ENCODE results near the gene OPN1SW. TPM values are rescaled to one million over a fixed set of nuclear protein-coding genes. Genes with fewer than 3 reads are reported as not detected.

OPN1SW gene
- total and polyA plus RNA-seq, 9 of the 15 experiments (the other 6 are each of a cell fraction or from before 2014, with no cell fraction given) = 0.84 to 1.0 TPM; not detected in 7

DNA sequence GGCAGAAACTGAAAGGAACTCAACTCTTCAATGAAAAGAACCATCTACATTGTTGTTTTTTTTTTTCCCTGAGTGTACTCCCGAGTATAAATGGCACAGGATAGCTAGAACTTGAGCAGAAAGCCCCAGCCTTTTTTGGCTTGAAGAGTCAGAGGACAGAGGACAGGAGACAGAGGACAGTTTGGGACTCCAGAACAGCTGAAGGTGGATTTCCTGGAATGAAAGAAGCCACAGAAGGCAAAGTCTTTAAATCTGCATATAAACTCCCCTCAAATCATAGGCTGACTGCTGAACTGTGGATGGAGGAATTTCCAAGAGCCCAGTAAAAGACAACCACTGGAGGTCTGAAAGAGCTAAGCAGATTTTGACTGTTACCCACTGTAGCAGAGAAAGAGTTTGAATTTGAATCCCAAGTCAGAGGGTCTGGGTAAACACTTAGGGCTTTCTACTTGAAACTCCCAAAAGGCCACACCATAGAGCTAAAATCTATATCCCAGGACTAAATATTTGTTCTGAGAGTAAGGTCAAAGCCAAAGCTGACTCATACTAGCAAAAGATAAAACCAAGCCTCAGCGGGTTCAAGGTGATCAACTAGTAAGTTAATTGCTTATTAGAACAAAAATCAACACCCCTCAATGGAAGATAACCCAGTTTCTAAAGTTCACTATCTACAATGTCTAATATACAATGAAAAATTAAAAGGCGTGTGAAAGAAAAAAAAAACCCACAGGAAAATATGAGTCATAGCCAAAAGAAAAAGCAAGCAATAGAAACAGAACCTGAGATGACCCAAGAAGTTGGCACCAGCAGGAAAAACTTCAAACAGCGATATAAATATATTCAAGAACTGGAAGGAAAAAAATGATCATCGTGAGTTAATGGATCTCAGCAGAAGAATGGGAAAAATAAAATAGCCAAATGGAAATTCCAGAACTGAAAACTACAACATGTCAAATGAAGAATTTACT lies 1.8 kb upstream of the OPN1SW start (continued):
- TF ChIP-seq GTF3C2 (IDR thresholded peaks at IDR 0.05; ENCODE audit: borderline replicate concordance, extremely low read depth, insufficient read length) = no peak
- TF ChIP-seq, protein P1, sequence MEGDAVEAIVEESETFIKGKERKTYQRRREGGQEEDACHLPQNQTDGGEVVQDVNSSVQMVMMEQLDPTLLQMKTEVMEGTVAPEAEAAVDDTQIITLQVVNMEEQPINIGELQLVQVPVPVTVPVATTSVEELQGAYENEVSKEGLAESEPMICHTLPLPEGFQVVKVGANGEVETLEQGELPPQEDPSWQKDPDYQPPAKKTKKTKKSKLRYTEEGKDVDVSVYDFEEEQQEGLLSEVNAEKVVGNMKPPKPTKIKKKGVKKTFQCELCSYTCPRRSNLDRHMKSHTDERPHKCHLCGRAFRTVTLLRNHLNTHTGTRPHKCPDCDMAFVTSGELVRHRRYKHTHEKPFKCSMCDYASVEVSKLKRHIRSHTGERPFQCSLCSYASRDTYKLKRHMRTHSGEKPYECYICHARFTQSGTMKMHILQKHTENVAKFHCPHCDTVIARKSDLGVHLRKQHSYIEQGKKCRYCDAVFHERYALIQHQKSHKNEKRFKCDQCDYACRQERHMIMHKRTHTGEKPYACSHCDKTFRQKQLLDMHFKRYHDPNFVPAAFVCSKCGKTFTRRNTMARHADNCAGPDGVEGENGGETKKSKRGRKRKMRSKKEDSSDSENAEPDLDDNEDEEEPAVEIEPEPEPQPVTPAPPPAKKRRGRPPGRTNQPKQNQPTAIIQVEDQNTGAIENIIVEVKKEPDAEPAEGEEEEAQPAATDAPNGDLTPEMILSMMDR (IDR thresholded peaks at IDR 0.05 in 2 of 3, conservative IDR thresholded peaks at IDR 0.05 in 1 of 3; ENCODE audit: insufficient read depth in 2 of 3, low read depth in 1 of 3, low read length in 3 of 3) = no peak
- no peak; a peak in 1 of 4 replicates for TF ChIP-seq SIN3A (IDR thresholded peaks at IDR 0.05; ENCODE audit: borderline replicate concordance in 2 of 2, control insufficient read depth in 1 of 2, low read depth in 2 of 2, low read length in 2 of 2)
- TF ChIP-seq, protein P2, sequence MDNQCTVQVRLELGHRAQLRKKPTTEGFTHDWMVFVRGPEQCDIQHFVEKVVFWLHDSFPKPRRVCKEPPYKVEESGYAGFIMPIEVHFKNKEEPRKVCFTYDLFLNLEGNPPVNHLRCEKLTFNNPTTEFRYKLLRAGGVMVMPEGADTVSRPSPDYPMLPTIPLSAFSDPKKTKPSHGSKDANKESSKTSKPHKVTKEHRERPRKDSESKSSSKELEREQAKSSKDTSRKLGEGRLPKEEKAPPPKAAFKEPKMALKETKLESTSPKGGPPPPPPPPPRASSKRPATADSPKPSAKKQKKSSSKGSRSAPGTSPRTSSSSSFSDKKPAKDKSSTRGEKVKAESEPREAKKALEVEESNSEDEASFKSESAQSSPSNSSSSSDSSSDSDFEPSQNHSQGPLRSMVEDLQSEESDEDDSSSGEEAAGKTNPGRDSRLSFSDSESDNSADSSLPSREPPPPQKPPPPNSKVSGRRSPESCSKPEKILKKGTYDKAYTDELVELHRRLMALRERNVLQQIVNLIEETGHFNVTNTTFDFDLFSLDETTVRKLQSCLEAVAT (IDR thresholded peaks at IDR 0.05) = peak; percentile 33 to 63; a peak in 3 of 4 replicates
- TF ChIP-seq SMARCC2 (IDR thresholded peaks at IDR 0.05; ENCODE audit: low read depth) = peak; percentile 71; the same call in 1 of the 2 replicates
- no peak for TF ChIP-seq RFX5 (IDR thresholded peaks at IDR 0.05; ENCODE audit: low read depth, low read length)
- TF ChIP-seq ZNF146 (CRISPR knock-in tag; IDR thresholded peaks at IDR 0.05; ENCODE audit: unreplicated experiment) = no peak
- TF ChIP-seq E2F8 (IDR thresholded peaks at IDR 0.05; ENCODE audit: low read depth, partially characterized antibody) = peak; percentile 48
- TF ChIP-seq ZNF239 (CRISPR knock-in tag; IDR thresholded peaks at IDR 0.05) = no peak
- TF ChIP-seq, protein P3, sequence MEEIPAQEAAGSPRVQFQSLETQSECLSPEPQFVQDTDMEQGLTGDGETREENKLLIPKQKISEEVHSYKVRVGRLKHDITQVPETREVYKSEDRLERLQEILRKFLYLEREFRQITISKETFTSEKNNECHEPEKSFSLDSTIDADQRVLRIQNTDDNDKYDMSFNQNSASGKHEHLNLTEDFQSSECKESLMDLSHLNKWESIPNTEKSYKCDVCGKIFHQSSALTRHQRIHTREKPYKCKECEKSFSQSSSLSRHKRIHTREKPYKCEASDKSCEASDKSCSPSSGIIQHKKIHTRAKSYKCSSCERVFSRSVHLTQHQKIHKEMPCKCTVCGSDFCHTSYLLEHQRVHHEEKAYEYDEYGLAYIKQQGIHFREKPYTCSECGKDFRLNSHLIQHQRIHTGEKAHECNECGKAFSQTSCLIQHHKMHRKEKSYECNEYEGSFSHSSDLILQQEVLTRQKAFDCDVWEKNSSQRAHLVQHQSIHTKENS (CRISPR knock-in tag; IDR thresholded peaks at IDR 0.05) = no peak
- no peak for TF ChIP-seq TCF7 (IDR thresholded peaks at IDR 0.05; ENCODE audit: borderline replicate concordance)
- no peak for TF ChIP-seq ZNF232 (CRISPR knock-in tag; IDR thresholded peaks at IDR 0.05)
- no peak for TF ChIP-seq ZFP30 (CRISPR knock-in tag; IDR thresholded peaks at IDR 0.05; ENCODE audit: borderline replicate concordance)
- TF ChIP-seq ZNF384 (IDR thresholded peaks at IDR 0.05; ENCODE audit: low read depth, low read length) = peak; percentile 93

Measured in K562 (cell line).